ENCODE results near the gene TMEM59. TPM values are rescaled to one million over a fixed set of nuclear protein-coding genes. Genes with fewer than 3 reads are reported as not detected.

Gene TMEM59
- total RNA-seq, 4 donors from 2014 or later, result 157 to 323 (median 234) TPM

DNA sequence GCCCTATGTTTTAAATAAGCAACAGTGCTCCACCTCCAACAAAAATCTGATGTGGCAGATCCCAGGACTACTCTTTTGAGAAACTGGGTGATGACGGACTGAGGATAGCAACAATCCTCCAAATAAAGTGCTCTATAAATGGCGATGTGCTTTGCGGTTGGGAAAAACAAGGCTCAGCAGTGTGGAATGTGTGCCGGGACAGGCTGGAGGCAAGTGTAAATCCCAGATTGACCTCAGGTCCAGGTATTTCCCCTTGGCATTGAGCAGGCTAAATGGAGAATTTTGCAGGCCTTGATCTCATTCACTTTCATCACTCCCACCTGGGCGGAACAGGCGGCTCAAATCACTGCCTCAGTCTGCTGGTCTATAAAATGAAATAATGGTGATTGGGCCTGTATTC lies 71.8 kb downstream of the TMEM59 start:
- no peaks in the 10 kb centered on the region for H3K36me3 ChIP-seq
- no peaks in the 10 kb centered on the region for H3K27me3 ChIP-seq
- no peak overlapping the region for H3K27ac ChIP-seq
- no peaks in the 10 kb centered on the region for H3K9me3 ChIP-seq
- peaks cover 13% of the 10 kb centered on the region for H3K4me1 ChIP-seq
- DNase-seq (ENCODE audit: low spot score in 2 of 2), result no peak
- TF ChIP-seq EP300 (IDR thresholded peaks at IDR 0.05) (no peak), POLR2AphosphoS5 (IDR thresholded peaks at IDR 0.05) (no peak), POLR2A (IDR thresholded peaks at IDR 0.05) (no peak)
- TF ChIP-seq, protein P1, sequence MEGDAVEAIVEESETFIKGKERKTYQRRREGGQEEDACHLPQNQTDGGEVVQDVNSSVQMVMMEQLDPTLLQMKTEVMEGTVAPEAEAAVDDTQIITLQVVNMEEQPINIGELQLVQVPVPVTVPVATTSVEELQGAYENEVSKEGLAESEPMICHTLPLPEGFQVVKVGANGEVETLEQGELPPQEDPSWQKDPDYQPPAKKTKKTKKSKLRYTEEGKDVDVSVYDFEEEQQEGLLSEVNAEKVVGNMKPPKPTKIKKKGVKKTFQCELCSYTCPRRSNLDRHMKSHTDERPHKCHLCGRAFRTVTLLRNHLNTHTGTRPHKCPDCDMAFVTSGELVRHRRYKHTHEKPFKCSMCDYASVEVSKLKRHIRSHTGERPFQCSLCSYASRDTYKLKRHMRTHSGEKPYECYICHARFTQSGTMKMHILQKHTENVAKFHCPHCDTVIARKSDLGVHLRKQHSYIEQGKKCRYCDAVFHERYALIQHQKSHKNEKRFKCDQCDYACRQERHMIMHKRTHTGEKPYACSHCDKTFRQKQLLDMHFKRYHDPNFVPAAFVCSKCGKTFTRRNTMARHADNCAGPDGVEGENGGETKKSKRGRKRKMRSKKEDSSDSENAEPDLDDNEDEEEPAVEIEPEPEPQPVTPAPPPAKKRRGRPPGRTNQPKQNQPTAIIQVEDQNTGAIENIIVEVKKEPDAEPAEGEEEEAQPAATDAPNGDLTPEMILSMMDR (IDR thresholded peaks at IDR 0.05), result no peak
- H3K4me3 ChIP-seq, result no peak overlapping the region
- WGBS, result 93% methylated on average over 6 of the region's 6 CpGs

DNA sequence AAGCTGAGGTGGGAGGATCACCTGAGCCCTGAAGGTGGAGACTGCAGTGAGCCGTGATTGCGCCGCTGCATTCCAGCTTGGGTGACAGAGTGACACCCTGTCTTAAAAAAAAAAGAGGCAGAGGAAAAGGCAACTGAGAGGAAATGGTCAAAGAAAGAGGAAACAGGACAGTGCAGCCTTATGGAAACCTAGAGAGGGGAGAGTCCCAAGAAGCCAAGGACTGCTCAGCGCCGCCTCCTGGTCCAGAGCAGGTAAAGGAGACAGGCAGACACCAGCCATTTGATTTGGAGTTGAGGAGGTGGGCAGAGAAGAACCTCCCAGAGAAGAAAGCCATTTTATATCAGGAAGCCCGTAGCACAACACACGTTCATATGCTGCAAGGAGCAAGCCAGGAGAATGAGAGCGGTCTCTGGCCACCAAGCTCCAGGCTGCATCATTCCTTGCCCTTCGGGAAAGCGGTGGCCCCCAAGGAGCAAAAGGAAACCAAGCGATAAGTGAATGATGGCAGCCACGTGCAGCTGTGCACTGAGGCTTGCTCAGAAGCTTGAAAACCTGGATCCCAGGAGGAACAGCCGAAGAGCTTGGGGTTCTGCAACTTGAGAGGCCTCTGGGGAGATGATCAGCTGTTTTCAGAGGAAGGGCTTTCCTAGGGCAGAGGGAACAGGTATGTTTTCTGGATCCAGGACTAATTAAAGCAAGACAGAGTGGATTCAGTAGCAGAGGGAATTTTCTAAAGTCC lies 73.1 kb downstream of the TMEM59 start:
- Histone ChIP-seq H3K4me3 (no peak overlapping the region), H3K27me3 (no peaks in the 10 kb centered on the region), H3K4me1 (peaks cover 13% of the 10 kb centered on the region), H3K9me3 (no peaks in the 10 kb centered on the region), H3K27ac (no peak overlapping the region), H3K36me3 (no peaks in the 10 kb centered on the region)
- no peak for DNase-seq (ENCODE audit: low spot score in 2 of 2)
- TF ChIP-seq POLR2AphosphoS5 (IDR thresholded peaks at IDR 0.05) (no peak), EP300 (IDR thresholded peaks at IDR 0.05) (no peak), POLR2A (IDR thresholded peaks at IDR 0.05) (no peak)
- TF ChIP-seq, protein P1 (IDR thresholded peaks at IDR 0.05), result no peak
- 88% methylated on average over 13 of the region's 13 CpGs for WGBS

Other genes with a start within 250 kb of the TMEM59 start
- 10 to 100 TPM; 13.5 to 19.4 (median 15.1) TPM for gene NDC1, start 214.9 kb downstream of the TMEM59 start, total RNA-seq
- 10 to 100 TPM; 14.9 to 26.1 (median 23.5) TPM for gene YIPF1, start 163.4 kb downstream of the TMEM59 start, total RNA-seq
- gene DIO1, start 159.0 kb downstream of the TMEM59 start, total RNA-seq, result not detected
- 10 to 100 TPM in 3 of 4 donors, 1 to 10 TPM in 1; 8.8 to 36.5 (median 13.8) TPM for gene IFT25, start 107.5 kb downstream of the TMEM59 start, total RNA-seq
- gene LRRC42, start 106.9 kb downstream of the TMEM59 start, total RNA-seq, result 10 to 100 TPM; 22.2 to 31.1 (median 28.3) TPM
- gene LDLRAD1, start 35.0 kb downstream of the TMEM59 start, total RNA-seq, result under 1 TPM in 1 of 4 donors, not detected in 3; 0.25 TPM
- 1 to 10 TPM; 4.8 to 8.1 (median 6.4) TPM for gene TCEANC2, start 404 bp upstream of the TMEM59 start, total RNA-seq
- not detected for gene CDCP2, start 99.8 kb upstream of the TMEM59 start, total RNA-seq
- 10 to 100 TPM in 1 of 4 donors, 1 to 10 TPM in 3; 5.0 to 12.6 (median 5.4) TPM for gene CYB5RL, start 146.8 kb upstream of the TMEM59 start, total RNA-seq
- 10 to 100 TPM; 63.2 to 83.3 (median 75.3) TPM for gene MRPL37, start 147.0 kb upstream of the TMEM59 start, total RNA-seq

Measured in suprapubic skin (tissue), 4 donors.